GM21526 (cell line): Measurements from ENCODE around the gene VEZT.
"Not testable (repeated sequence)": the region's sequence is repeated elsewhere in the genome, so short reads cannot be mapped to it uniquely, and the experiment has no call there.

Source experiments
- ATAC-seq: cut with Tn5 transposase; IDR thresholded peaks from one replicate; pipeline ENCODE4 v1.9.1; 2021; ENCODE audit warnings: moderate library complexity; ENCODE audit not compliant: unreplicated experiment, low FRiP score

Gene VEZT

DNA sequence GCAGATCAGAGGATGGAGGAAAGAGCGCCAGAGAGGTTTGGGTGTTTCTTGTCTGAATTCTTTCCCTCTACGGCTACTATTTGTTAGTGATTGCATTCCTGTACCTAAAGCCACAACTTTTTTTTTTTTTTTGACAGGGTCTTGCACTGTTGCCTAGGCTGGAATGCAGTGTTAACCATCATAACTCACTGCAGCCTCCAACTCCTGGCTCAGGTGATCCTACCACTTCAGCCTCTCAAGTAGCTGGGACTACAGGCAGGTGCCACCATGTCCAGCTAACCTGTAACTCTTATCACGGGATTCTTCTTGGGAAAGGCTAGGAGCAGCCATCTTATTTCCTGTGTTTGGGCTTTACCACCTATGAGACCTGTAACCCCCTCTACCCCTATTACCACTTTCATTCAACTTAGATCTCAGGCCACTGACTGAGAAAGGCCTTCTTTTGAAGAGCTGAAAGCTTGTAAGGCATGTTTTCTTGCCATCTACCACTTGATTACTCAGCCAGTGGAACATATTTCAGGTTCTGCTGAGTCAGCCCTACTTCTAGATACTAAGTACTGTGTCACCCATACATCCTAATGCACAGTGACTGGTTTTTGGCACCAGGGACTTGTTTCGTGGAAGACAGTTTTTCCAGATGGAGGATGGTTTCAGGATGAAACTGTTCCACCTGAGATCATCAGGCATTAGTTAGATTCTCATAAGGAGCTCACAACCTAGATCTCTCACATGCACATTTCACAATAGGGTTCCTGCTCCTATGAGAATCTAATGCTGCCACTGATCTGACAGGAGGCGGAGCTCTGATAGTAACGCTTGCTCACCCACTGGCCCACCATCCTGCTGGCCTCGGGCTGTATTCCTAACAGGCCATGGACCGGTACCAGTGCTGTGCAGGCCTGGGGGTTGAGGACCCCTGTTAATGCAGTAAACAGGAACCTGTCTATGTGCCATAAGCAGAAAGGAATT lies 6.9 kb downstream of the VEZT start:
- no peak for ATAC-seq

DNA sequence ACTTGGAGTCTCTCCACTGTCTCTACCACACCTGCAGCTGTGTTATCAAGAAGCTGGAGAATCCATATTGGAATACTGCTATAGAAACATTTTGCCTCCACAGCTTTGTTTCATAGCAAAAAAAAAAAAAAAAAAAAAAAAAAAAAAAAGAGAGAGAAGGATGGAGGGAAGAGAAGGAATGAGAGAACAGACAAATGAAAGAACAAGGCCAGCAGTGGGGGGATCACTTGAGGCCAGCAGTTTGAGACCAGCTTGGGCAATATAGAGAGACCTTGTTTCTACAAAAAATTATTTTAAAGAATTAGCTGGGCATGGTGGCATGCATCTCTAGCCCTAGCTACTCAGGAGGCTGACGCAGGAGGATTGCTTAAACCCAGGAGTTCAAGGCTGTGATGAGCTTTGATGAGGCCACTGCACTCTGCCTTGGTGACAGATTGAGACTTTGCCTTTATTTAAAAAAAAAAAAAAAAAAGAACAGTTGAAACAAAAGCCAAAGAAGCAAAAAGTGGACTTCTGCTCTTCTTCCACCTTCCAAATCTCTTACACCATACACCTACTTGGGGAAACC lies 8.1 kb downstream of the VEZT start:
- ATAC-seq = no peak

DNA sequence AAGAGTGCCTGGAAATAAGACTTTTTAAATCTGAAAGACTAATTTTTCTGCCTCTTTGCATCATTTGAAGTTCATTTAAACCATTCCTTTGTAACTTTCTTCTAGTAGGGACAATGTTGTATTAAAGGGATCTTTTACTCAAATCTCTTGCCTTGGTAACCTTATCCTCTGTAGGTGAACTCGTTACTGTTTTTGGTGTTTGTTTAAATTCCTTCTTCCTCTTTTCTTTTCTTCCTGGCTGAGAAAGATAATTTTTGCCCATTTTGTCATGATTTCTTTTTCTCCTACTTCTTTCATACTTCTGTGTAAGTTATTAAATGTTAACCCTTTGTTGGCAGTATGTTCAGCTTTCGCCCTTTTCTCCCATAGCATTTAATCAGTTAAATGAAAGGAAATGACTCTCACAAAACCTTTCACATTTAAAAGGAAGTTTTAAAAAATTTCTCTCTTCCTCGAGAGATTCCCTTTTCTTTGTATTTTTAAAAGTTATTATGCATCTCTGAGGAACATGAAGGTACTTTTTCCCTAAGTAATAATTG lies 10.3 kb downstream of the VEZT start:
- ATAC-seq = no peak

DNA sequence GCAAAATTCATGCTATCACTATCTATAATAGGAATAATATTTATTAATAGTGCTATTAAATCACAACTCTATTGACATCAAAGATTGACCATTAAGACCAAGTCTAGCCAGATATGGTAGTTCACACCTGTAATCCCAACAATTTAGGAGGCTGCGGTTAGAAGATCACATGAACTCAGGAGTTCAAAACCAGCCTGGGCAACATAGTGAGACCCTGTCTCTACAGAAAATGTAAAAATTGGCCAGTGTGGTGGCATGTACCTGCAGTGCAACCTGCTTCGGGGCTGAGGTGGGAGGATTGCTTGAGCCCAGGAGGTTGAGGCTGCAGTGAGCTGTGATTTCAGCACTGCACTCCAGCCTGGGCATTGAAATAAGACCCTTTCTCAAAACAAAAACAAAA lies 11.0 kb downstream of the VEZT start:
- no peak for ATAC-seq

DNA sequence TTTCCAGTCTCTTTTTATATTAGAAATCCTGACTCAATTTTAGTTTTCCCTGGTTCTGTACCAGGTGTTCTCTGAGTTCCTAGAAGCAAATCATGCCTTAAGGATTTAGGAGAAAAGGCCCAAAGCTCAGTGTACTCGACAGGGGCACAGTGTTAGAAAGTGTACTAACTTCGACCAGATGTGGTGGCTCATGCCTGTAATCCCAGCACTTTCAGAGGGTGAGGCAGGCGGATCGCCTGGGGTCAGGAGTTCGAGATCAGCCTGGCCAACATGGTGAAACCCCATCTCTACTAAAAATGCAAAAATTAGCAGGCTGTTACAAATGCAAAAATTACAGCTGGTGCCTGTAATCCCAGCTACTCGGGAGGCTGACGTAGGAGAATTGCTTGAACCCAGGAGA lies 12.0 kb downstream of the VEZT start:
- ATAC-seq = no peak

DNA sequence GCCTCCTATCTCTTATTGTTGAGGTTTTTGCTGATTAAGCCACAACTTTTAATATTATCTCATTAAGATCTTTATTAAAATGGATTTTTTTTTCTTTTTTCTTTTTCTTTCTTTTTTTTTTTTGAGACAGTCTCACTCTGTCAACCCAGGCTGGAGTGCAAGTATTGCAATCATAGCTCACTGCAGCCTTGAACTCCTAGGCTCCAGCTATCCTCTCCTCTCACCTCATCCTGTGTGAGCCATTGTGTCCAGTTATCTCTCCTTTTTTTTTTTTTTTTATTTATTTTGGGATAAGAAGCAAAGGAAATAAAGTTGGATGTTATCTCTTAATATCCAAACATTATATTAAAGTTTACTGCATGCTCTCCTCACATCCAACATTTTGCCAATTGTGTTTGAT lies 12.7 kb downstream of the VEZT start:
- ATAC-seq = no peak

DNA sequence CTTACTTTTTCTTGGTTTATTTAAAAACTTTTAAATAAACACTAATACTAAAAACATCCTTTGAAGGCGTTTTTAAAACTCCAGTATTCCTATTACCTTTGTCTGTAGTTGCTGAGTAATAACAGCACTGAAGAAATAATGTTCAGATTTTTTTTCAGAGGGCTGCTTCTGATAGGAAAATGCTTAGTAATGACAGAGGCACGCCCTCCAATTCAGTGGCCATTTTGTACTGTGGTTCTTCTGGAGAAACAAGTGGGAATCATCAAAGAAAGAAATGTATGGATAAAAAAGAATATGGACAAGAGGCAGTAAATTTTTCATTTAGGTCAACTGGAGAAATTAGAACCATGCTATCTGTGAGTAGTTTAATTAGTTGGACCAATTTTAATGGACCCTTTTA lies 13.6 kb downstream of the VEZT start:
- no peak for ATAC-seq

DNA sequence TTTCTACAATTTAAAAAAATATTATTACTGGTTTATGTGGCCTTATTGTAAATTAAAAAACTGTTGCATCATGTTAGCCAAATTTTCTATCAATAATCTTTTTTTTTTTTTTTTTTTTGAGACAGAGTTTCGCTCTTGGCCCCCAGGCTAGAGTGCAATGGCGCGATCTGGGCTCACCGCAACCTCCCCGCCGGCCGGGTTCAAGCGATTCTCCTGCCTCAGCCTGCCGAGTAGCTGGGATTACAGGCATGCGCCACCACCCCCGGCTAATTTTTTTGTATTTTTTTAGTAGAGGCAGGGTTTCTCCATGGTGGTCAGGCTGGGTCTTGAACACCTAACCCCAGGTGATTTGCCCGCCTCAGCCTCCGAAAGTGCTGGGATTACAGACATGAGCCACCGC lies 16.6 kb downstream of the VEZT start:
- not testable (repeated sequence) for ATAC-seq

DNA sequence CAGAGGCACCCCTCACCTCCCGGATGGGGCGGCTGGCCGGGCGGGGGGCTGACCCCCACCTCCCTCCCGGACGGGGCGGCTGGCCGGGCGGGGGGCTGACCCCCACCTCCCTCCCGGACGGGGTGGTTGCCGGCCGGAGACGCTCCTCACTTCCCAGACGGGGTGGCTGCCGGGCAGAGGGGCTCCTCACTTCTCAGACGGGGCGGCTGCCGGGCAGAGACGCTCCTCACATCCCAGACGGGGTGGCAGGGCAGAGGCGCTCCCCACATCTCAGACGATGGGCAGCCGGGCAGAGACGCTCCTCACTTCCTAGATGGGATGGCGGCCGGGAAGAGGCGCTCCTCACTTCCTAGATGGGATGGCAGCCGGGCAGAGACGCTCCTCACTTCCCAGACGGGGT lies 18.0 kb downstream of the VEZT start:
- not testable (repeated sequence) for ATAC-seq

DNA sequence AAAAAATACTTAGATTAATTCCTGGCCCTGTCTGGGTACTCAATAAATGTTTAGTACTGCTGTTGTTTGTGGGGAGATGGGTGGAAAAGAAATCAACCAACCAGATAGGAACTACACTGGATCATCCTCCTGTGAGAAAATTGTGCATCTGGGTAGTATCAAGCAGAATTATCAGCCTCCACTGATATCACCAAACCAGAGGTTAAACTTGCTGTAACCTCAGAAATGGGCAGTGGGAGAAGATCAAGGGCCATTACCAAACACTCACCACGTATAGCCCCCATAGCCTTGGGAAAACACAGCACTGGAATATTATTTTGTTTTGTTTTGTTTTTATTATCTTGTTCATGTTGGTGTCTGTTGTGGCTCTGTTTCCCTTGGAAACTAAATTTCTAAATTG lies 19.7 kb downstream of the VEZT start:
- no peak for ATAC-seq

DNA sequence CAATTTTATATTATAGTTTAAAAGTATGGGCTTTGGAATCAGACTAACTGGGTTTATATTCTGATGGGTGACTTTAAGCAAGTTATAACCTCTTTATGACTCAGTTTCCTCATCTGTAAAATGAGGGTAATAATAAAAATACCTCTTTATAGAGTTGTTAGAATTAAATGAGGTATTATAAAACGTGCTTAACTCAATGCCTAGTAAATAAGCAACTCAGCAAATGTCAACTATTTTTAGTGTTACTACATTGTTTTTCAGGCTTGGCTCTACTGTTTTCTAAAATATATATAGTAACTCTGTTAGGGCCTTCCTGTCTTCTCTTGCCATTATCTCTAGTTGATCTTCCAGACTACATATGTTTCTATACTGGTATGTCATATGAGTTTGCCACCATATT lies 20.5 kb downstream of the VEZT start:
- ATAC-seq = no peak

DNA sequence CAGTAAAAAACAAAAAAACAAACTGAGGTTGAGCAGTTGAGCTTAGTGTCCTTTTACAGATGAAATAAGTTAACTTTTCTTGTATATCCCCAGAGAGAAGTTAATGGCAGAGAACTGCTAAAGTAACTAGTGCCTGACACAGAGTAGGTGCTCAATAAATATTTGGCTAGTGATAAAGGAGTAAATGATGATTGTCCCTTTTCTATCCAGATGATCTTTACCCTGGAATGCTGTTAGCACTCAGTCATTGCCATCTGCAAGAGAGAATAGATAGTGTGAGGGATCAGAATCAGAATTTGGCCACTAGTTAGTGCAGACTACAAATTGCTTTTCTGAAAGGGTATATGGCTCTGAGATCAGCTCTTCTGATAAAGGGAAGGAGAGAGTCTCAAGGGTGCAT lies 21.6 kb downstream of the VEZT start:
- no peak for ATAC-seq

DNA sequence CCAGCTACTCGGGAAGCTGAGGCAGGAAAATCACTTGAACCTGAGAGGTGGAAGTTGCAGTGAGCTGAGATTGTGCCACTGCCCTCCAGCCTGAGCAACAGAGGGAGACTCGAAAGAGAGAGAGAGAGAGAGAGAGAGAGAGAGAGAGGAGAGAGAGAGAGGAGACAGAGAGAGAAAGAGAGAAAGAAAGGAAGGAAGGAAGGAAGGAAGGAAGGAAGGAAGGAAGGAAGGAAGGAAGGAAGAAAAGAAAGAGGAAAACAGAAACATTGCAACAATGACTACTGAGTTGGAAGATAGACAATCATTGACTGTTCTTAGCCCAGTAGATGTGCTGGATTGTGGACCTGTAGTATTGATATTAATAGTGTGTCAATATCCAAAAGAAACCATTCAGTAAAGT lies 22.2 kb downstream of the VEZT start:
- ATAC-seq = not testable (repeated sequence)

DNA sequence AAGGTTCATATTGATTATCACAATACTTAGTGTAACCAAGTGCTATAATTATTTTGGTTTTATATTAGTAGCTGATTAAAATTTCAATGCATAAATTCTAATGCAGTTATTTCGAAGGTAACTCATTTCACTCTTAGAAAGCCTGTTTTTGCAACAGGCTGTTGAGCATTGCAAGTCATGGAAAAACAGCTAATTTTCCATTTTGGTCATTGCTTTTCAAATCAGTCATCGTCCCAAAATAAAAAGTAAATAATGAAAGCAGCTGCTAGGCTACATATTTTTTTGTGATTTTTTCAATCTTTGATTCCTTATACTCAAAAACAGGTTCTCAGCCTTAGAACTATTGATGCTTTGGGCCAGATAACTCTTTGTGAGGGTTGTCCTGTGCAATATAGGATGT lies 22.9 kb downstream of the VEZT start:
- no peak for ATAC-seq

DNA sequence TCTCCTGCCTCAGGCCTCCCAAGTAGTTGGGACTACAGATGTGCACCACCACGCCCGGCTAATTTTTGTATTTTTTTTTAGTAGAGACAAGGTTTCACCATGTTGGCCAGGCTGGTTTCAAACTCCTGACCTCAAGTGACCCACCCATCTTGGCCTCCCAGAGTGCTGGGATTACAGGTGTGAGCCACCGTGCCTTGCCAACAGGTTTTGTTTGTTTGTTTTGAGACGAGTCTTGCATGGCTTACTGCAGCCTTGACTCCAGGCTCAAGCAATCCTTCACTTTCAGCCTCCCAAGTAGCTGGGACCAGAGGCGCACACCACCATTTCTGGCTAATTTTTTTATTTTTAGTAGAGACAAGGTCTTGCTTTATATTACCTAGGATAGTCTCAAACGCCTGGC lies 23.5 kb downstream of the VEZT start:
- not testable (repeated sequence) for ATAC-seq

DNA sequence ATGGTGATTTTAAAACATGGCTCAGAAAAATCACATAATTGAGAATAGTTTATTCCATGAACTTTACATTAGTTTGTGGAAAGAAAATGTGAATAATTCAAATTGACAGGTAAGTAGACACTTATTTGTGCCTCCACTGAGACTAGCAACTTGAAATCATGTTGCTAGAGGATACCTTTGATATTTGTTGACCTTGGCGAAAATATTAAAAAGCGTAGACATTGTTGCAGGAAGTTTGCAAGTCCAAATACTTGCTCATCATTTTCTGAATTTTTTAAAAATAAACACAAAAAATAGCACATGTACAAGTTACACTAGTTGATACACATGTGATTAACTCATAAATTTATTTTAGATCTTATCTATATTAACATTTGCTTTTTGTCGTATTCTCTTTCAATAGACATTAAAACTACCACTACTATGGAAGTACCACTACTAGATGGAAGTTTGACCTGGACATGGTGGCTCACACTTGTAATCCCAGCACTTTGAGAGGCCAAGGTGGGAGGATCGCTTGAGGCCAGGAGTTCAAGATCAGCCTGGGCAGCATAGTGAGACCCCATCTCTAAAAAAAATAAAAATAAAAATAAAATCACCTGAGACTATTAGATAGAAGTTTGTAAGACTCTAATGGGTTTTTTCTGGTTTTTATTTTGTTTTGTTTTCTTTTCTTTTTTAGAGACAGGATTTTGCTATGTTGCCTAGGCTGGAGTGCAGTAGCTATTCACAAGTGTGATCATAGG lies 24.3 kb downstream of the VEZT start:
- no peak for ATAC-seq

DNA sequence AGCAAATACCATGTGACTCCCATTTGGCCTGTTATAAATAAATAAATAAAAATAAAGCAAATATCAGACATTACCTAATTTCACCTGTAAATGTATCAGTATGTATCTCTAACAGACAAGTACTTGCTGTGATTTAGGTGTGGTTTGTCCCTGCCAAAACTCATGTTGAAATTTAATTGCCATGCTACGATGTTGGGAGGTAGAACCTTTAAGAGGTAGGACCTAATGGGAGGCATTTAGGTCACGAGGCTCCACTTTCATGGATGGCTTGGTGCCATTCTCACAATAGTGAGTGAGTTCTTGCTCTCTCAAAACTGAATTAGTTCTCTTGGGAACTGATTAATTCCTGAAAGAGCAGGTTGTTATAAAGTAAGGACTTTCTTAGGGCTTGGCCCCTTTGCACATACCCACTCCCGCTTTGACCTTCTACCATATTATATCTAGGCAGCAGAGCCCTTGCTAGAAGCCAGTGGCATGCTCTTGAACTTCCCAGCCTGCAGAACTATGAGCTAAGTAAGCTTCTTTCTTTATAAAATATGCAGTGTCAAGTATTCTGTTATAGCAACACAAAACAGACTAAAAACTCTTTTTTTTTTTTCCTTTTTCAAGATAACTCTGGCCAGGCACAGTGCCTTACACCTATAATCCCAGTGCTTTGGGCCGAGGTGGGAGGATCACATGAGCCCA lies 26.0 kb downstream of the VEZT start:
- no peak for ATAC-seq

DNA sequence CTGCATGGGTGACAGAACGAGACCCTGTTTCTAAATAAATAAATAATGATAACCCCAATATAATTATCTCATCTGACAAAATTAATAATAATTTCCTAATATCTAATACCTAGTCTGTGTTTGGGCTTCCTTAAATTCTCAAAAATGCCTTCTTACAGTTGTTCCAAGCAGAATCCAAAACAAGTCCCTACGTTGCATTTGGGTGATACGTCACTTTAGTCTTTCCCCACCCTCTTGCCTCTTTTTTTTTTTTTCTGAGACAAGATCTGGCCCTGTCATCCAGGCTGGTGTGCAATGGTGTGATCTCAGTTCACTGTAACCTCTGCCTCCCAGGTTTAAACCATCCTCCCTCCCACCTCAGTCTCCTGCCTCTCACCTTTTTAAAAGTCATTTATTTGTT lies 26.7 kb downstream of the VEZT start:
- no peak for ATAC-seq

DNA sequence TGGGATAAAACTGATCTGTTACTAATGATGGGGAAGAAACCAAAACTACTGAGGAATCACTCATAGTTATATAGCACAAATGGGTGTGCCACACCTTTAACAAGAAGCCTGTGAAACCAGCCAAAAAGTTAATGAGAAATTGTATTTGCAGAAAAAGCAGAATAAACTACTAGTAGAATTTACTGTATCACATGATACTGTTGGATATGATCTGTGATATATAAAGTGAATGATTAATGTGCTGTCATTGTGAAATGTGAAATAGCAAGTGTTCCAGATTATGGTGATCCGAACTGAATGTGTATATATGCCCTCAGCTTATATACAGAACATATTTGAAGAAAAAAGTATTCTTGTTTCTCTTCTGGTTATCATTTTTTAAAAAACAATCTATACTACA lies 30.5 kb downstream of the VEZT start:
- no peak for ATAC-seq

DNA sequence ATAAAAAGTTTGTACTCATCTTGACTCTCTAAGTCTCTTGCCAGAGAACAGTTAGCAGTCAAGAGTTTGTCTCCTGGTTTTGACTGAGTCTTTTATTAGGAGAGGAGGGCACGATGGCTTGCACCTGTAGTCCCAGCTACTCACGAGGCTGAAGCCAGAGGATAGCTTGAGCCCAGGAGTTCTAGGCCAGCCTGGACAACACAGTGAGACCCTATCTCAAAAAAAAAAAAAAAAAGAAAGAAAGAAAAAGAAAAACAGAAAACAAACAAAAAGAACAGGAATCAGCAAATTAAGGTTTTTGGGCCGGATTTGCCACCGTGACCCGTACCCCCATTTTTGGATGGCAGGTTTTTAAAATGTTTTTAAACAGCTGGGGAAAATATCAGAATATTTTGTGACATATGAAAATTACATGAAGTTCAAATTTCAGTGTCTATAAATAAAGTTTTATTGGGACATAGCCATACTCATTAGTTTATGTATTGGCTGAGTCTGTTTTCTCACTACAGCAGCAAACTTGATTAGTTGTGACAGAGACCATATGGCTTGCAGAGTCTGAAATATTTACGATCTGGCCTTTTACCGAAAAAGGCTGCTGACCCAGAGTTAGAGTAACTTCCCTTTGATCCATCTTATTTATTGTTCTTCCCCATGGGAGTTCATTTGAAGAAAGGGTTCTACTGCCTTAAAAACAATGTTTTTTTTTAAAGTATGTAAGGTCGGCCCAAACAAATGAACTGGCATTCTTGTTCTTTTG lies 31.2 kb downstream of the VEZT start:
- ATAC-seq = no peak
